GM18873 (cell line): Measurements from ENCODE around the gene SELE.

Experiments used
- ATAC-seq: cut with Tn5 transposase; IDR thresholded peaks from one replicate; pipeline ENCODE4 v1.9.1; 2021; ENCODE audit warnings: mild to moderate bottlenecking, moderate library complexity, moderate number of reproducible peaks; ENCODE audit not compliant: unreplicated experiment, low FRiP score

The SELE gene, protein sequence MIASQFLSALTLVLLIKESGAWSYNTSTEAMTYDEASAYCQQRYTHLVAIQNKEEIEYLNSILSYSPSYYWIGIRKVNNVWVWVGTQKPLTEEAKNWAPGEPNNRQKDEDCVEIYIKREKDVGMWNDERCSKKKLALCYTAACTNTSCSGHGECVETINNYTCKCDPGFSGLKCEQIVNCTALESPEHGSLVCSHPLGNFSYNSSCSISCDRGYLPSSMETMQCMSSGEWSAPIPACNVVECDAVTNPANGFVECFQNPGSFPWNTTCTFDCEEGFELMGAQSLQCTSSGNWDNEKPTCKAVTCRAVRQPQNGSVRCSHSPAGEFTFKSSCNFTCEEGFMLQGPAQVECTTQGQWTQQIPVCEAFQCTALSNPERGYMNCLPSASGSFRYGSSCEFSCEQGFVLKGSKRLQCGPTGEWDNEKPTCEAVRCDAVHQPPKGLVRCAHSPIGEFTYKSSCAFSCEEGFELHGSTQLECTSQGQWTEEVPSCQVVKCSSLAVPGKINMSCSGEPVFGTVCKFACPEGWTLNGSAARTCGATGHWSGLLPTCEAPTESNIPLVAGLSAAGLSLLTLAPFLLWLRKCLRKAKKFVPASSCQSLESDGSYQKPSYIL

DNA sequence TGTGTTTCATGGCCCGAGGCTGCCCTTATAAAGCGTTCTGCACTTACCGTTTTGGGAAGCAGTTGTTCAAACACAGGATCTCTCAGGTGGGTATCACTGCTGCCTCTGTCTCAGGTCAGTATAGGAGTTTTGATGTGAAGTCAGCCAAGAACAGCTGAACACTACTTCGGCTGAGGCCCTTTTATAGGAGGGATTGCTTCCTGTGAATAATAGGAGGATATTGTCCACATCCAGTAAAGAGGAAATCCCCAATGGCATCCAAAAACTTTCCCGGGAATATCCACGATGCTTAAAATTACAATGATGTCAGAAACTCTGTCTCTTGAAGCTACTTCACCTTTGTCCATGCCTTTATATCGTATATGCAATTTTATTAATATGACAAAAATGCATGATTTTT, at the start of gene SELE:
TSS of gene SELE (minus strand) at position 156 of the 400 bp plus-strand sequence. CDS start 467 bp downstream, outside the sequence.
- no peak for ATAC-seq

DNA sequence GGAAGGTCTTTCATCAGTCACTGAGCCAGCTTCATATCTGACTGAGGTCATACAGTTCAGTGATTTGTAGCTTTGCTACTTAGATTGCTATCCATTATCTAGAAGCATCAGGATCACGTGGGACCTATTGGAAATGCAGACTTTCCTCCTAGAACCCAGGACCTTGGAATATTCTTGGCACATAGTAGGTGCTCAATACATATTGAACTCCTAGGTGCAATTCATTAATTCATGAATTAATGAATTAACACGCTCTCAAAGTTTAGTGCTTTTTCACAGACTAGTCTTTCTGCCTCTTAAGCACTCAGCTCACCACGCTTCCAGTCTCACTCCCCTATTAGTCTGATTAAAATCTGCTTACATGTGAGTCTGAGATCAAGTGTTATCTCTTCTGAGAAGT, 48.7 kb upstream of the SELE start:
- no peak for ATAC-seq

DNA sequence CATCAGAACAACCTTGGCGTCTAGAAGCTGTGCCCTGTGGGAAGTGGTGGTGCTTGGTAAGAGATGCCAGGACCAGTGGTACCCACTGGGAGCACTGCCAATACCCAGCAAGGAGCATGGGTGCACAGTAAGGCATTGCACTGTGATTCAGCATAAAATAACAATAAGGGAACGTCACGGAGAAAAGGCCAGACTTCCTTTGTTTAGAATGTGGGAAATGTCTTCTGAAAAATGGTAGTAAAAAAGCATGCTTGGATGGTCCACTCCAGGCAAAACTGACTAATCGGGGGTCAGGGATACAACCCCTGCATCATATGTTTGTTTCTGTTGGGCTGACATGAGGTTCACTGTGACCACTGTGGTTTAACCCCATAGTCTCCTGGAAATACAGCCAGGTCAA, 46.1 kb upstream of the SELE start:
- no peak for ATAC-seq

DNA sequence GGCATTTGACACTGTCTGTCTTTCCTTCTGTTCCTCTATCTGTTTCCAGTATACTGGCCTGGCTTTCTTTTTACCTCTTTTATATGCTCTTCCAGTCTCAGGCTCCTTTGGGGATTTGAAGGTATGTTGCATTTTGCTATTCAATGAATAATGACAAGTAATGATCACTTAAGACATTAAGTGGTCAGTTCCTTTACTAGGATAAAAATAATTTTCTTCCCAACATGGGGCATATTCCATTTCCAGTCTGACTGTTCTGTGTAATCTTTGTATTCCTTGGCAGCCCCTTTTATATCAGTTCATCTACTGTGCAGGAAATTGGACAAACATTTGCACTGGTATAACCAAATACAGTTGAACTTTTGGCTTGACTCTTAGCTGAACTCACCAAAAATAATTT, 45.3 kb upstream of the SELE start:
- ATAC-seq: no peak

DNA sequence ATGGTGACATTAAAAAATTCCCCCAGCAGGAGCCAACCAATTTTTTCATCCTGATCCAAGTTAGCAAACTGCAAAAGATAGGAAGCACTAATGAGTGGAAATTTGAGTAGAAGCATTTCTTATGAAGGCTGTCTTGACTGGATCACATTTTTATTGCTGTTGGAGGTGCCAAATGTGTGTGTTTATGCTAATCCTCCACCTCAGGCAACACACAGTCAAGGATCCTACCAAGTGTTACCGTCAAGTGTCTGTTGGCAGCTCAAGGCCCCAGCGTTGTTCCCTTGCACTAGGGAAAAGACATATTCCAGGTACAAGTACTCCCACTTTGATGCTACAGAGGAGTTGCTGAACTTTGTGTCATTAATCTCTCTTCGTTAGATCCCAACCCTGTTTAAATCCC, 42.6 kb upstream of the SELE start:
- no peak for ATAC-seq

DNA sequence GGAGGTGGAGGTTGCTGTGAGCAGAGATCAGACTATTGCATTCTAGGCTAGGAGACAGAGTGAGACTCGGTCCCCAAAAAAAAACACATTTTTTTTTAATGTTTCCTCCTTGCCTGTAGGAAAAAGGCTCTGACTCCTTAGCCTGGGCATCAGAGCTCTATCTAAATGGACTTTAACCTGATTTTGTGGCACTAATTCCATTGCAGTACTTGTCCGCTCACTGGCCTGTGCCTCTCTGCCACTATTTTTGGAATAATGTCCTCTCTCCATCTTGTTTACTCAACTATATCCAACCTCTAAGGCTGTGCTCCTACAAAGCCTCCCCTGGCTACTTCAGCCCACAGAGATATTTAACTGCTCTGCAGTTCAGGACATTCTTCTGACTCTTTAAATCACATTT, 34.3 kb upstream of the SELE start:
- no peak for ATAC-seq

DNA sequence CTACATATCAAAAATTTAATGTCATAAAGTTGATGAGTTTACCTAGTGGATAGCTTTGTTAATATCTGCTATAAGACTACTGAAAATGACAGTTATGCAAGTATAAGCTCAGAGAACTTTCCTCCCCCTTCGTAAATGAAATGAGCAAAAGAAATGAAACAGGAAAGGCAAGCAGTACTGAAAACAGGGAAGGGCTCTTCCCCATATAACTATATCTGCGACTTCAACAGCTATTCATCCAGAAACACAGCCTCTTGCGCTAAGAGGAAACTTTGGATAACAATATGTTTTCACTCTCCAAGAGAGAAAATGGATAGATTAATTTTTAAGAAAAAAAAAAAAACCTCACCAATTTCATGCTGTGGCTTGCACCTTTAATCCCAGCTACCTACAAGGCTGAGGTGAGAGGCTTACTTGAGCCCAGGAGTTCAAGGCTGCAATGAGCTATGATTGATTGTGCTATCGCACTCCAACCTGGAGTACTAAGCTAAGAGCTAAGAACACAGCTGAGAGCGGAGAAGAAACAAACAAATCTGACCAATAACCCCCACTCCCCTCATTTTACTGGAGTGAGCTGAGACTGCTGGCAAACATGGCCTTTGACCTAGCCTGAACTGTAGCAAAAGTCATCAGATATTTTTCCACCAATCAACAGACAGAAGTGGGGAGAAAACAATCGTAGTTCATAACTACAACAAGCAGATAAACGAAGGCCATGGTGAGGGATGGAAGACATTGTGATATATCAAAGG, 31.9 kb upstream of the SELE start:
- no peak for ATAC-seq

DNA sequence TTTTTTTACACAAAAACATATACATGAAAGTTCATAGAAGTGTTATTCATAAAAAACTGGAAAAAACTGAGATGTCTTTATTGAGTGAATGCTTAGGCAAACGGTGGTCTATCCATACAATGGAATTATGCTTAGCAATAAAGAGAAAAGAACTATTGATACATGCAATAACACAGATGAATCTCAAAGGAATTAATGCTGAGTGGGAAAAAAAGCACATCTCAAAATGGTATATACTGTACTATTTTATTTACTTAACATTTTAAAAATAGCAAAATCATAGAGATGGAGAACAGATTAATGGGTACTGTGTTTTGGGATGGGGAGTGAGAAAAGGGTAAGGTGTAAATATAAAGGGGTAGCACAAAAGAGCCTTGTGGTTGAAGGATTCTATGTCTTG, 31.0 kb upstream of the SELE start:
- no peak for ATAC-seq

DNA sequence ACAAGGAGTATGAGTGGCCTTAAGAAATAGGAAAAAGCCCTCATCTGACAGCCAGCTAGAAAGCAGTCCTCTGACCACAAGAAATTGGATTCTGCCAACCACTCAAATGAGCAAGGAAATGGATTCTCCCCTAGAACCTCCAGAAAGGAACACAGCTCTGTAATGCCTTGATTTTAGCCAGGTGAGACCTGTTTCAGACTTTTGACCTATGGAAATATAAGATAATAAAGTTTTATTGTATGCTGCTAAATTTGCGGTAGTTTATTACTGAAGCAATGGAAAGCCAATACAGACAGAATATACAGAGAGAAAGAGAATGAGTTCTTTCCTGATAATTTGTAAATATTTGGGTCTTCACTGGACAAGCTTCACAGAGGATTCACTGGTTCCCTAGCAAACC, 28.8 kb upstream of the SELE start:
- ATAC-seq: no peak

DNA sequence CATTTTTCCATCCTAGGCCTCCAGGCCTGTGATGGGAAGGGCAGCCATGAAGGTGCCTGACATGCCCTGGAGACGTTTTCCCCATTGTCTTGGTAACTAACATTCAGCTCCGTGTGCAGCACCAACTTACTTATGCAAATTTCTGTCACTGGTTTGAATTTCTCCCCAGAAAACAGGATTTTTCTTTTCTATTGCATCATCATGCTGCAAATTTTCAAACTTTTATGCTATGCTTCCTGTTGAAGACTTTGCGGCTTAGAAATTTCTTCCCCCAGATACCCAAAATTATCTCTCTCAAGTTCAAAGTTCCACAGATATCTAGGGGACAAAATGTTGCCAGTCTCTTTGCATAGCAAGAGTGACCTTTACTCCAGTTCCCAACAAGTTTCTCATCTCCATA, 25.2 kb upstream of the SELE start:
- no peak for ATAC-seq

DNA sequence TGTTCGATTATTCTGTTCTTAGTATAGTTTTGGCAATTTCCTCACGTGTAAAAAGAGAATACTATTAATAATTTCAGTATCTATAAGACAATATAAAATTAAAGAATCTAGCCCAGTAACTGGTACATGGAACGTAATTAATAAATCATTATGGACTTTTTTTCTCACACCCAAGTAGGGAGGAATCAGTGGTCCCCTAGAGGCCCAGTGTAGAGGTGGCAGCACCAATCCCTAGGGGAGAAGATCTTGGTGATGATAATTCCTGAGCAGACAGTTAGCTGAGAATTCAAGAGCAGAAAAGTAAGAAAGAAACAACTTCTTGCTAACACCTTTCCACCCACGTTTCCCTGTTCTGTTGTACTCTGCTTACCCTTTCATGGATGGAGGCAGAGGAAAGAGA, 19.7 kb upstream of the SELE start:
- no peak for ATAC-seq

DNA sequence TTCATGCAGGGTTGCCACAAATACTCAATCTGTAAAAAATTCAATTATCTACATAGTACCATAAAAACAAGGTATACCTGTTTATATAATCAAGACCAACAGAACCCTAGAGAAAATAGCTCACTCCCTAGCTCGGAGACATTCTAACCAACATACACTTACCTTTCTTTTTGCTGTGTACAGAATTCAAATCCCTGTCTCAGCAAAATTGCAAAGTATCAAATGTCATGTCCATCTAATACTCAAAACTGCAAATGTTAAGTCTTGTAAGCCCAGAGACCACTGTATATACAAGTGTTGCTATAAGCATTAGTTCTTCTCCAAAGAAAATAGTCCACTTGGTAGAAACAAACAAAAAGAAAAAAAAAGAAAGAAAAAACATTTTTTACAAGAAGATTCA, 16.2 kb upstream of the SELE start:
- ATAC-seq: no peak

DNA sequence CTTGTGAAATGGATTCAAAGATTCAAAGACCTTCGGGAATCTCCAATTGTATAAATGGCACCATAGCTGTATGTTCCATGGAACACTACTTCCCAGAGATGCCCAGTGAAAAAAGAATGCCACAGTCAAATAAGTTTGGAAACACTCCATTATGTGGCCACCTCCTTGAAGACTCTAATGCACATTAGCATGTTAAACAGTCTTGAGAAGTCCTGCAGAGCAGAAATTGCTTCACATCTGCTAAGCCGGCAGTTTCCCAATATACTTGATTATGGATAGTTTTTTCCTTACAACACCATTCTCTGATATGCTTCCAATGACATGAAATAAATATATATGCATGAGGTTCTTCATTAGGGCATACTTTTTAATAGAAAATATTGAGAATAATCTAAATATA, 12.7 kb upstream of the SELE start:
- no peak for ATAC-seq

DNA sequence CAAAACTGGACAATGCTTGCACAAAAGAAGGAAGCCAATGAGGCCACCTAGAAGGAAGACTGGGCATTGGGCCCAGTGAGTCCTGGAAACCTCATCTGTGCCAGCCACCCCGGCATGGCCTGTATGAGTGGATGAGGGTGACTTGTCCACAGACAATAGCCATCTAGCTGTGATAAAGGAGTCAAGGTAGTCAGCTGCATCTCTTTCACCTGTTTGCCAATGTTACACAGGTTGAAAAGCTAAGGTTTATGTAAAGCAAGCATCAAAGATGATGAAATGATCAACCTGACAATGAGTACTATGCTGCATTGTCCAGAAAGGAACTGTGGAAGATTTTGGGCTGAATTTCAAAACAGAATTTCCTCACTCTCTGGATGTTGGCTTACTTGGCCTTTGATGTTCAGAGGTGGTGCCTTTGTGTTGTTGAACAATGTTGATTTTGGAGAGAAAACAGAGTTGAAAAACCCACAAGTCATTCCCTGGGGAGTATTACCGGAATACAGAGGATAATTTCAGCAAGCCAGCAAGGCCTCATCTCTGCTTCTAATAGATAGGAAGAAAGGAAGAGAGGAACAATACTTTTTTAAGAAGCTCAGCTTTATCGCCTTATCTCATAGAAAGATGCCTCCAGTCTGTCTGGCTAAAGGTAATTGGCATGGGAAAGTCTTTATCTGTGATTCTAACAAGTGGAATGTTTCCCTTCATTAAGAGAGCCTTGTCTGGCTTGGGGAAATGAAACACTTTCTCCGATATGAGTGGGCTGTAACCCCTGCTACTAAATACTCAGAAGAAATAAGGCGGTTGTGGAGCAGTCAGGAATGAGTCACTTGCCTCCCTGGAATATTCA, 11.4 kb upstream of the SELE start:
- no peak for ATAC-seq

DNA sequence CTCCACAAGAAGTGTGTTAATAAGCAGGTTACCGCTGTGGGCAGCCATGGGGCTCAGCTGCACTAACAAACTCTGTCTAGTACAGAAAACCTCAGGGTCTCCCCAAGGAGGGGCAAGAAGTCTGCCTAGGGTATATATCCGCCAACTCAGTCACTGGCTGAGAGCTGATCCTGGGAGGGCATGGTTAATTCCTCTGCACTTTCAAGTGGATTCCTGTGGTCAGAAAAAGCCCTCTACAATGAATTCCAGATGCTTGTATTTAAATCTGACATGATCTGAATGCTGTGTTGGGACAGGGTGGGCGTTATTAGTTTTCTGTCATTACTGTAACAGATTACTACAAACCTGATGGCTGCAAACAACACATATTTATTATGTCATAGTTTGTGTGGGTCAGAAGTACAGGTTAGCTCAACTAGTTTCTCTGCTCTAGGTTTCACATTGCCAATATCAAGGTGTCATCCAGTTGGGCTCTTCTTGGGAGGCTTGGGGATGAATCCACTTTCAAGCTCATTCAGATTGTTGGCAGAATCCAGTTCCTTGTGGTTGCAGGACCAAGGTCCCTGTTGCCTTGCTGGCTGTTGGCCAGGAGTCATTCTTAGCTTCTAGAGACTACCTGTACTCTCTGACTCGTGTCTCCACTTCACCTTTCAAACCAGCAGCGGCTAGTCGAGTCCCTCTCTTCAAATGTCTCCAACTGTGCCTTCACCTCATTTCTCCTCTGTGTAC, 8.0 kb upstream of the SELE start:
- ATAC-seq: no peak

DNA sequence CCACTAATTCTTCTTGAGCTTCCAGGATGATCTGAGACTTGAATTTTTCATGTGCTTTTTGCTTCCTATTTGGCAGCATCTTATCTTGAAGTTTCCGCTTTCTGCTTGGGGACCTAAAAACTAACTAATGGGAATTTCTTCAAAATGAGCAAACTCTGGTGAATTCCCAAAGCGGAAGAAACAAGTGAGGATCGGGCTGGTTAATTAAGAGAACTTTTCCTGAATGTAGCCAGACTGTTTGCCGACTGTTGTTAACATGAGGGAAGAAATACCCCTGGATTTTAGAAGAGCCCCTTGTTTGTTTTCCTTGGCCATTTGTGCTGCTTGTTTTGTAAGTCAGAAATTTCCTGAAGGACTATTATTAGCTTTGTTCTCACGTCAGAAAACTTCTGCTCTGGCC, 6.1 kb upstream of the SELE start:
- ATAC-seq: no peak

DNA sequence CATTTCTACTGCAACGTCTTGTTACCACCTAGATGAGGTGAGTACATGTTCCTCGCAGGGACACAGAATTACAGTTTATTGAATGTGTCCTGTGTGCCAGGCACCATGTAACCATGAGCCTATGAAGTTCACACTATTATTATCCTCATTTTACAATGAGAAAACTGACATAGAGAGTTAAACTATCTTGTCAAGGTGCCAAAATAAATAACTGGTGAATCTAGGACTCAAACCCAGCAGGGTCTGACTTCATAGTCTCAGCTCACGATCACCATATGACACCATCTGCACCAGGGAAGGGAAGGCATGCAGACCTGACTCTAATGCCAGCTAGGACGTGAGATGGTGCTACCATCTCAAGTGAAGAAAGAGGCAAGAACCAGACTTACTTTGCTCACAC, 2.4 kb downstream of the SELE start:
- no peak for ATAC-seq

DNA sequence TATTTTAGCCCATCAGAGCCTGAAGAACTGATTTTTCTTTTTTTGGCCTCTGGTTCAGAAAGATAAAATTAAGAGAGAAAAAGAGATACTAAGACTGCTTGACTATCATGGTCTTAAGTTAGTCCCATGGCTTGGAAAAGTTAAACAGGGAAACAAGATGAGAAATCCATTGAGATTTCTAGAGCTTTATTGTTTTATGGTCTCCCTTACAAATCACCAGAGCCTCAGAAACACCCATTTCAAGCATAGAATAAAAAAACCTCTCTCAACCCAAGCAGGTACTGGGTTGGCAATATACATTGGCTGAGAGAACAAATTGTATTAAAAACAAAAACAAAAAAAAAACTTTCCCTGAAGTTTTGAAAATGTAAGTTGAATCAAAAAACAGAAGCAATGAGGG, 3.9 kb downstream of the SELE start:
- no peak for ATAC-seq

DNA sequence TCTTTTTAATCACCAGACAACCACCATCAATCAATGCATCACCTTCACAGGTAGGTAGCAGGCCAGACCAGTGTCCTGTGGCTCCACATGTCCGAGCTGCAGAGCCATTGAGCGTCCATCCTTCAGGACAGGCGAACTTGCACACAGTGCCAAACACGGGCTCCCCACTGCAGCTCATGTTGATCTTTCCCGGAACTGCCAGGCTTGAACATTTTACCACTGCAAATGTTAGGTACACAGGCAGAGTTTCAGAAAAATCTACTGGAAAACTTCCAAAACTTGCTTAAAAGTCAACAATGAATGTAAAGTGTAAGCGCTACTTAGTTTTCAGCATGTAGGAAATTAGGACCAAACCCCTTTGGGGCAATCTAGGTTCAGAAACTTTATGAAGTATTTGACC, 6.6 kb downstream of the SELE start:
- ATAC-seq: no peak

DNA sequence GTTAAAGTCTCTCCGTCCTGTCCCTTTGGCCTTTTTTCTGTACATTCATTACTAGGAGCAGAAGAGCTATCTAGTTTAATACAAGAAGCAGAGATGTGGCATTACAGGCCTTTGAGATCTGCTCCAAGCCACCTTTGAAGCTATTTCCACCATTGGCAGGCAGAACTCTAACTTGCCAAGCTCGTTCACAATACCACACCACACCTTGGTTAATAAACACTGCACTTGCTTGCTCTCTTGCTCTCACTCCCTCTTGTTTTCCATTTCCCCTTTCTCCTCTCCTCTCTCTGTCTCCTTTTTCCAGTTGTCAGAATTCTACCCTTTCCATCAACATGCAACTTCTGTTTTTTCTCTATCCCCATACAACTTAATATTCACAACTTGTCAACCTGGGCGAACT, 7.0 kb downstream of the SELE start:
- no peak for ATAC-seq
